ENCODE measurements around the gene ANKS1A.

DNA sequence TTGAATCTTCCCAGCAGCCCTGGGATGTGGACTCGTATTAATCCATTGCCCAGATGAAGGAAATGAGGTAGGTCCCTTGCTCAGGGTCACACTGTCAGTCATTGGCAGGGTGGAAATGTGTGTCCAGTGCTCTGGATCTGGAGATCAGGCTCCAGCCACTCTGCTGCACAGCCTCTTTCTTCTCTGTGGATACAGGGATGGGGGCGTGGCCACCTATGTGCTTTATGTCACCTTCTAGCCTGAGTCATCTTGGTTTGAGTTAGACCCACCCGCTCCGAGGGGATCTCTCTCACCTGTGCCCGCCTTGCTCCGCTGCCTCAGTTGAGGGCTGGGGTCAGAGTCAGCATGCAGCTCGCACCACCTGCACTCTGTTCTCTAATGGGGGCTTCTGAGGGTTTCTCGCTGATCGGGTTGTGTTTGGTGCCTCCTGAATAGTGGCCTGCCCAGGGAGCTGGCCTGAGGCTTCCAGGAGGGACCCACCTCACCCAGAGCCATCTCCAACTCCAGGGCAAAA, 172.1 kb downstream of the ANKS1A start:
- TF ChIP-seq RFX5 (IDR thresholded peaks at IDR 0.05; ENCODE audit: low read length) = no peak
- no peak for TF ChIP-seq RAD21 (IDR thresholded peaks at IDR 0.05; ENCODE audit: low read length)
- TF ChIP-seq, protein P1, sequence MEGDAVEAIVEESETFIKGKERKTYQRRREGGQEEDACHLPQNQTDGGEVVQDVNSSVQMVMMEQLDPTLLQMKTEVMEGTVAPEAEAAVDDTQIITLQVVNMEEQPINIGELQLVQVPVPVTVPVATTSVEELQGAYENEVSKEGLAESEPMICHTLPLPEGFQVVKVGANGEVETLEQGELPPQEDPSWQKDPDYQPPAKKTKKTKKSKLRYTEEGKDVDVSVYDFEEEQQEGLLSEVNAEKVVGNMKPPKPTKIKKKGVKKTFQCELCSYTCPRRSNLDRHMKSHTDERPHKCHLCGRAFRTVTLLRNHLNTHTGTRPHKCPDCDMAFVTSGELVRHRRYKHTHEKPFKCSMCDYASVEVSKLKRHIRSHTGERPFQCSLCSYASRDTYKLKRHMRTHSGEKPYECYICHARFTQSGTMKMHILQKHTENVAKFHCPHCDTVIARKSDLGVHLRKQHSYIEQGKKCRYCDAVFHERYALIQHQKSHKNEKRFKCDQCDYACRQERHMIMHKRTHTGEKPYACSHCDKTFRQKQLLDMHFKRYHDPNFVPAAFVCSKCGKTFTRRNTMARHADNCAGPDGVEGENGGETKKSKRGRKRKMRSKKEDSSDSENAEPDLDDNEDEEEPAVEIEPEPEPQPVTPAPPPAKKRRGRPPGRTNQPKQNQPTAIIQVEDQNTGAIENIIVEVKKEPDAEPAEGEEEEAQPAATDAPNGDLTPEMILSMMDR (IDR thresholded peaks at IDR 0.05) = no peak
- TF ChIP-seq FOXM1 (IDR thresholded peaks at IDR 0.05; ENCODE audit: low read depth) = no peak
- TF ChIP-seq, protein P2, sequence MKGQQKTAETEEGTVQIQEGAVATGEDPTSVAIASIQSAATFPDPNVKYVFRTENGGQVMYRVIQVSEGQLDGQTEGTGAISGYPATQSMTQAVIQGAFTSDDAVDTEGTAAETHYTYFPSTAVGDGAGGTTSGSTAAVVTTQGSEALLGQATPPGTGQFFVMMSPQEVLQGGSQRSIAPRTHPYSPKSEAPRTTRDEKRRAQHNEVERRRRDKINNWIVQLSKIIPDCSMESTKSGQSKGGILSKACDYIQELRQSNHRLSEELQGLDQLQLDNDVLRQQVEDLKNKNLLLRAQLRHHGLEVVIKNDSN (IDR thresholded peaks at IDR 0.05; ENCODE audit: borderline replicate concordance, low read depth) = no peak
- TF ChIP-seq GABPA (IDR thresholded peaks at IDR 0.05; ENCODE audit: low read depth) = no peak
- TF ChIP-seq, protein P3, sequence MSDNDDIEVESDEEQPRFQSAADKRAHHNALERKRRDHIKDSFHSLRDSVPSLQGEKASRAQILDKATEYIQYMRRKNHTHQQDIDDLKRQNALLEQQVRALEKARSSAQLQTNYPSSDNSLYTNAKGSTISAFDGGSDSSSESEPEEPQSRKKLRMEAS (IDR thresholded peaks at IDR 0.05; ENCODE audit: low read depth) = no peak
